H1 (cell line): ENCODE measurements around the gene FH. TPM values are rescaled to one million over a fixed set of nuclear protein-coding genes. Genes with fewer than 3 reads are reported as not detected.

Experiments
- E2F6 ChIP-seq: IDR thresholded peaks from 2 replicates; pipeline ENCODE4 v1.6.1; 2012; ENCODE audit warnings: inconsistent platforms
- GABPA ChIP-seq: IDR thresholded peaks from 2 replicates; pipeline ENCODE4 v1.6.1; 2011; ENCODE audit warnings: mild to moderate bottlenecking, low read length, moderate library complexity, borderline replicate concordance; ENCODE audit not compliant: insufficient read depth
- KDM5A ChIP-seq: fragments of 200-600 bp; IDR thresholded peaks from 2 replicates; pipeline ENCODE4 v1.7.1; 2012; ENCODE audit warnings: mild to moderate bottlenecking, low read length, inconsistent platforms, mixed read lengths
- PHF8 ChIP-seq: fragments of 200-600 bp; sonication (generic); conservative IDR thresholded peaks from 2 replicates; pipeline ENCODE4 v1.7.1; 2012; ENCODE audit warnings: low read depth, mild to moderate bottlenecking, inconsistent platforms, low read length, moderate library complexity
- POU5F1 ChIP-seq: IDR thresholded peaks from 2 replicates; pipeline ENCODE4 v1.6.1; 2011; ENCODE audit warnings: low read depth, mild to moderate bottlenecking, low read length, moderate library complexity
- RAD21 ChIP-seq, 2 experiments: IDR thresholded peaks in 1 of 2; conservative IDR thresholded peaks in 1 of 2; 2 replicates each; pipeline ENCODE4 v1.6.1; 2011; ENCODE audit warnings: low read depth in 2 of 2, low read length in 2 of 2, improper control_type of control experiment in 1 of 2, inconsistent platforms in 1 of 2, mild to moderate bottlenecking in 1 of 2, moderate library complexity in 1 of 2
- polyA plus RNA-seq, 7 experiments: library from polyadenylated mRNA; depleted of rRNA in 3 of 7; stranded (reverse) in 5 of 7; unstranded in 2 of 7; fragments of >200 nt in 5 of 7; fragments of 200-250 nt in 2 of 7; gene quantifications; 1 replicate in 5 of 7; 2 replicates in 1 of 7; 4 replicates in 1 of 7; pipeline versions ENCODE4 v1.2.1 to v1.2.3, GENCODE V29; 2011 to 2013; ENCODE audit warnings: missing spikeins in 2 of 7, mixed read lengths in 2 of 7
- total RNA-seq: library from RNA; stranded (reverse); fragmentation: NEBNext Ultra II Directional; extraction: Animal tissue kit (Norgen Biotek cat#: 25700); gene quantifications from 2 replicates; pipeline ENCODE4 v1.2.1, GENCODE V29; 2021

FH gene
- total and polyA plus RNA-seq, 2 of the 8 experiments (the other 6 are each of a cell fraction or from before 2014, with no cell fraction given) = 45.0 to 81.9 TPM

DNA sequence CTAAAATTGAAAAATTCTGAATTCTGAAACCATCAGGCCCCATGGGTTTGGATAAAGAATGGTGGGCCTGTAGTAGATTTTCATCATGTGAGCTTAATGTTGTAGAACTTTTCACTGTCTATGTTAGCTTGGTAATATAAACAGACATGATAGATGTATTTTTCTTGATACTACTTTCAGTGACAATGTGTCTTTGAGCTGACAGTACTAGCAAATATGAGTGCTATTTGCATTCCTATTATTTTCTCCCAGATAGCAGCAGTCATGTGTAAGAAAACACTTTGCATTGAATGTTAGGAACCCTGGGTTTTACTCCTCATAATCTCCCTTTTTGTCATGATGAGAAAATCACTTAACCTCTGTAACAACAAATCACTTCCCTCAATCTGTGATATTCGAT, 30.8 kb upstream of the FH start (continued):
- TF ChIP-seq RAD21 (IDR thresholded peaks at IDR 0.05 in 1 of 2, conservative IDR thresholded peaks at IDR 0.05 in 1 of 2; ENCODE audit: low read depth in 2 of 2, low read length in 2 of 2) = no peak
- no peak for TF ChIP-seq GABPA
- TF ChIP-seq E2F6 = no peak
- TF ChIP-seq PHF8 = no peak
- no peak for TF ChIP-seq POU5F1
- no peak for TF ChIP-seq KDM5A
